ENCODE results near the gene TFF1.

The TFF1 gene

GRCh38 chr21:42348762-42349161, 17.6 kb downstream of the TFF1 start:
- TF ChIP-seq CTCF (IDR thresholded peaks at IDR 0.05; ENCODE audit: unreplicated experiment in 3 of 3) = no peak
- Mint-ChIP-seq H3K27me3 (ENCODE audit: low read depth) (peaks cover 16% of the 10 kb centered on the region), H3K4me1 (no peaks in the 10 kb centered on the region), H3K36me3 (ENCODE audit: low read depth) (no peaks in the 10 kb centered on the region), H3K4me3 (no peak overlapping the region), H3K9me3 (no peaks in the 10 kb centered on the region), H3K27ac (no peak overlapping the region)

DNA sequence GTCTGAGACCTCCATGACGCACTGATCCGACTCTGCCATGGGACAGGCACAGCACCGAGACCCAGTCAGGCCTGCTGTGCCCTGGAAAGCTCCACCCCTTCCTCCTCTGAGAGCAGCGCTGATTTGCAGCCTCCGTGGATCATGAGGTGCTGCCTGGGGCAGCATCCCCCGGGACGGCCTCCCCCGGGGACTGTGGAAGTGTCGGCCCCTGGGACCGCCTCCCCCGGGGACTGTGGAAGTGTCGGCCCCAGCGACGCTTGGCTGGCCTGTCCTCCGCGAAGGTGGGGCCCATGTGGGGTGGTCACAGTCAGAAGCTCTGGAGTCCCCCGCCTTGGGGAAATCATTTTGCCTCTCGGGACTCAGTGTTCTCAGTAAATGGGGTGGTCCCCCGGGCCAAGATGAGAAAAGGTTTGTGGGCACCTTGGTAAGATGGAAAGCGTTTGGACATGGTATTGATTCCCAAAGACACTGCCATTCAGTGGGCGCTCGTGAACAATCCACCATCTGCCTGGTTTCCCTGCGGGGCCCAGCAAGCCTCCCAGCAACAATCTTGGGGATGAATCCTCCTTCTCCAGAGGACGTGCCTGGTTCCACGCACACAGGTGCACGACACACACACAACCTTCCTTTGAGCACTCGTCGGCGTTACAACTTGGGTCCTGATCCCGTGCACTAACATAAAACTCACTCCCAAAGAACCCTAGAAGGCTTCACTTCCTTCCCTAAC, 18.6 kb downstream of the TFF1 start:
- no peaks in the 10 kb centered on the region for H3K4me1 Mint-ChIP-seq
- no peak overlapping the region for H3K4me3 Mint-ChIP-seq
- peaks cover 10% of the 10 kb centered on the region for H3K27me3 Mint-ChIP-seq (ENCODE audit: low read depth)
- H3K36me3 Mint-ChIP-seq (ENCODE audit: low read depth) = no peaks in the 10 kb centered on the region
- no peaks in the 10 kb centered on the region for H3K9me3 Mint-ChIP-seq
- no peak overlapping the region for H3K27ac Mint-ChIP-seq
- no peak for TF ChIP-seq CTCF (IDR thresholded peaks at IDR 0.05; ENCODE audit: unreplicated experiment in 3 of 3)

- Mint-ChIP-seq H3K4me1 (no peaks in the 10 kb centered on the region), H3K27me3 (ENCODE audit: low read depth) (peaks cover 10% of the 10 kb centered on the region), H3K27ac (no peak overlapping the region), H3K9me3 (no peaks in the 10 kb centered on the region), H3K4me3 (no peak overlapping the region), H3K36me3 (ENCODE audit: low read depth) (no peaks in the 10 kb centered on the region)
- TF ChIP-seq CTCF (IDR thresholded peaks at IDR 0.05; ENCODE audit: unreplicated experiment in 3 of 3) = no peak
Observed at GRCh38 chr21:42346866-42347600, 19.3 kb downstream of the TFF1 start.

DNA sequence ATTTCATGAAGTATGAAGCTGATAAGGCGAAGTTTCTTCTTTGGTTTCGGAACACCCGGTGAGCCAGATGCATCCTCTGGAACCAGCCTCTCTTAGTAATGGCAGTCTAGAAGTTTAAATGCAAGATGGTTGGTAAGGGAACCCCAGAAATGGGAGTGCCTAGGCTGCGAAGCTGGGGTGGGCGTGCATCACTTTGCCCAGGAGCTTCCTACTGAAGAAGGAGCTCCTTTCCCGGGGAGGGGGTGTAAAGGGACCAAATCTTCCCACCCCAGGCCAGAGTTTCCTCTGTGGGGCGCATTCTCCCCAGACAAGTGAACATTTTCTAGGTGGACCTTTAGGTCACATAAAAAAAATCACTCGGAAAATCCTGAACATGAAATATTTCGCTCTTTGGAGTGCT, 19.9 kb downstream of the TFF1 start:
- Mint-ChIP-seq H3K36me3 (ENCODE audit: low read depth) (no peaks in the 10 kb centered on the region), H3K27ac (no peak overlapping the region), H3K4me3 (no peak overlapping the region), H3K27me3 (ENCODE audit: low read depth) (peaks cover 10% of the 10 kb centered on the region), H3K9me3 (no peaks in the 10 kb centered on the region), H3K4me1 (no peaks in the 10 kb centered on the region)
- TF ChIP-seq CTCF (IDR thresholded peaks at IDR 0.05; ENCODE audit: unreplicated experiment in 3 of 3) = no peak

DNA sequence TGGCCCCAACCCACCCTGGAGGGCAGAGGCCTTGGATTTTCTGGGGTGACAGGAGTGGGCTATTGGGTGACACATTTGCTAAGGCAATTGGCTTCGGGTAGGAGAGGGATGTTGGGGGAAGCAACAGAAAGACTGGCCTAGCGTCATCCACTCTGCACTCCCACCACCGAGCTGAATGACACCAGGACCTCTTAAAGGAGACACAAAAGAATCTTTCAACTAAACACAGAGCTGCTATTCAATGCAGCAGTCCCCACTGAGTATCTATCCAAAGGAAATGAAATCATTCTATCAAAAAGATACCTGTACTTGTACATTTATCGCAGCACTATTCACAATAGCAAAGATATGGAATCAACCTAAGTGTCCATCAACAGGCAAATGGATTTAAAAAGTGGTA, 21.7 kb downstream of the TFF1 start:
- Mint-ChIP-seq H3K27me3 (ENCODE audit: low read depth) (peaks cover 13% of the 10 kb centered on the region), H3K4me1 (peaks cover 6% of the 10 kb centered on the region), H3K27ac (no peak overlapping the region), H3K4me3 (no peak overlapping the region), H3K9me3 (no peaks in the 10 kb centered on the region), H3K36me3 (ENCODE audit: low read depth) (no peaks in the 10 kb centered on the region)
- no peak for TF ChIP-seq CTCF (IDR thresholded peaks at IDR 0.05; ENCODE audit: unreplicated experiment in 3 of 3)

Data from nephron (organoid).